IMR-90 (cell line): Measurements from ENCODE around the gene DIAPH2. TPM values are rescaled to one million over a fixed set of nuclear protein-coding genes. Genes with fewer than 3 reads are reported as not detected.

ENCODE experiments used
- ATAC-seq: fragments of 200-7000 bp; cut with Tn5 transposase; 2 replicates; pipeline ENCODE4 v1.9.1; 2020; ENCODE audit warnings: low read depth, mild to moderate bottlenecking, moderate library complexity
- BruUV-seq: library from RNA; stranded (reverse); fragments of 400-500 nt; replicated peaks from 2 replicates; lab custom pipeline; 2021; lab: Mats Ljungman, UMichigan
- CTCF ChIA-PET: fragments of 300-600 bp; formaldehyde crosslinking; extraction: SDS; loops from one replicate; lab custom pipeline; 2021; ENCODE audit warnings: antibody characterized with exemption; lab: Yijun Ruan, JAX
- POLR2A ChIA-PET: fragments of 300-600 bp; sonication (Branson Sonifier 250); formaldehyde crosslinking; loops from one replicate; lab custom pipeline; 2022; ENCODE audit warnings: antibody characterized with exemption; ENCODE audit not compliant: unreplicated experiment; lab: Charles Lee
- DNase-seq: peaks from one replicate; pipeline ENCODE4 v3.0.0; 2013
- H2AFZ ChIP-seq: replicated peaks from 2 replicates; pipeline ENCODE3; 2013; ENCODE audit warnings: low read length, mild to moderate bottlenecking; ENCODE audit not compliant: poor library complexity
- H2AK5ac ChIP-seq: 2 replicates; pipeline ENCODE4 v1.6.1; 2013; ENCODE audit warnings: low read depth, low read length, inconsistent platforms
- H2AK9ac ChIP-seq: replicated peaks from 2 replicates; pipeline ENCODE3; 2013; ENCODE audit warnings: mild to moderate bottlenecking, low read depth, low read length, moderate library complexity; ENCODE audit not compliant: poor library complexity
- H2BK120ac ChIP-seq: 2 replicates; pipeline ENCODE4 v1.6.1; 2013; ENCODE audit warnings: low read depth, low read length, inconsistent platforms
- H2BK15ac ChIP-seq: 3 replicates; pipeline ENCODE4 v1.6.1; 2013; ENCODE audit warnings: low read depth, low read length, inconsistent platforms
- H2BK20ac ChIP-seq: 2 replicates; pipeline ENCODE4 v1.6.1; 2013; ENCODE audit warnings: low read depth, mild to moderate bottlenecking, inconsistent platforms, low read length, moderate library complexity
- H2BK5ac ChIP-seq: 2 replicates; pipeline ENCODE4 v1.6.1; 2013; ENCODE audit warnings: mild to moderate bottlenecking, low read depth, low read length, inconsistent platforms; ENCODE audit not compliant: poor library complexity, severe bottlenecking
- H3K14ac ChIP-seq: replicated peaks from 2 replicates; pipeline ENCODE4 v1.6.1; 2013; ENCODE audit warnings: low read depth, low read length, inconsistent platforms
- H3K18ac ChIP-seq: 2 replicates; pipeline ENCODE4 v1.6.1; 2013; ENCODE audit warnings: low read depth, low read length, control low read depth
- H3K23ac ChIP-seq: 2 replicates; pipeline ENCODE4 v1.6.1; 2013; ENCODE audit warnings: low read depth, low read length, inconsistent platforms
- H3K27ac ChIP-seq: 2 replicates; pipeline ENCODE4 v1.5.1; 2013; ENCODE audit warnings: mild to moderate bottlenecking, control low read depth, low read length; ENCODE audit not compliant: insufficient read depth
- H3K27me3 ChIP-seq: 2 replicates; pipeline ENCODE4 v1.6.1; 2013; ENCODE audit warnings: low read length; ENCODE audit not compliant: control insufficient read depth, insufficient read depth
- H3K36me3 ChIP-seq: 2 replicates; pipeline ENCODE4 v1.6.1; 2013; ENCODE audit warnings: low read length, mixed read lengths; ENCODE audit not compliant: control insufficient read depth, insufficient read depth
- H3K4ac ChIP-seq: 2 replicates; pipeline ENCODE4 v1.6.1; 2013; ENCODE audit warnings: low read depth, low read length, inconsistent platforms
- H3K4me1 ChIP-seq: 2 replicates; pipeline ENCODE4 v1.6.1; 2013; ENCODE audit warnings: low read length, mixed read lengths; ENCODE audit not compliant: control insufficient read depth, insufficient read depth
- H3K4me2 ChIP-seq: 2 replicates; pipeline ENCODE4 v1.6.1; 2013; ENCODE audit warnings: low read depth, mild to moderate bottlenecking, control low read depth, low read length, moderate library complexity
- H3K4me3 ChIP-seq: 2 replicates; pipeline ENCODE4 v1.5.1; 2013; ENCODE audit warnings: low read depth, mild to moderate bottlenecking, control low read depth, low read length, moderate library complexity; ENCODE audit not compliant: insufficient read depth
- H3K56ac ChIP-seq: 2 replicates; pipeline ENCODE4 v1.6.1; 2013; ENCODE audit warnings: low read length, inconsistent platforms; ENCODE audit not compliant: insufficient read depth; ENCODE audit errors: extremely low read depth
- H3K79me1 ChIP-seq, 2 experiments: 2 replicates each; pipeline ENCODE4 v1.6.1; 2013; ENCODE audit warnings: low read length in 2 of 2, inconsistent platforms in 1 of 2, low read depth in 1 of 2
- H3K9ac ChIP-seq: 2 replicates; pipeline ENCODE4 v1.6.1; 2013; ENCODE audit warnings: low read depth, low read length, control low read depth
- H3K9me1 ChIP-seq: 2 replicates; pipeline ENCODE4 v1.6.1; 2013; ENCODE audit warnings: low read length, inconsistent platforms; ENCODE audit not compliant: insufficient read depth
- H3K9me3 ChIP-seq: 2 replicates; pipeline ENCODE4 v1.6.1; 2013; ENCODE audit warnings: low read length; ENCODE audit not compliant: control insufficient read depth, insufficient read depth
- H4K20me1 ChIP-seq: 2 replicates; pipeline ENCODE4 v1.6.1; 2013; ENCODE audit warnings: low read length, inconsistent platforms; ENCODE audit not compliant: insufficient read depth
- H4K5ac ChIP-seq: 2 replicates; pipeline ENCODE4 v1.6.1; 2013; ENCODE audit warnings: mild to moderate bottlenecking, low read depth, low read length, control low read depth
- H4K8ac ChIP-seq, 2 experiments: 2 replicates each; pipeline ENCODE4 v1.6.1; 2013; ENCODE audit warnings: low read depth in 2 of 2, low read length in 2 of 2, control low read depth in 1 of 2, inconsistent platforms in 1 of 2
- H4K91ac ChIP-seq: 2 replicates; pipeline ENCODE4 v1.6.1; 2013; ENCODE audit warnings: low read depth, low read length, inconsistent platforms; ENCODE audit not compliant: insufficient read depth
- BHLHE40 ChIP-seq: fragments of 150-350 bp; IDR thresholded peaks from 2 replicates; pipeline ENCODE4 v1.6.1; 2016; ENCODE audit warnings: mild to moderate bottlenecking, low read depth, low read length
- CEBPB ChIP-seq: IDR thresholded peaks from 2 replicates; pipeline ENCODE4 v1.6.1; 2012; ENCODE audit warnings: low read depth, low read length, improper control_type of control experiment
- CHD1 ChIP-seq: IDR thresholded peaks from 2 replicates; pipeline ENCODE4 v1.6.1; 2012; ENCODE audit warnings: low read depth, low read length, improper control_type of control experiment
- FOS ChIP-seq: fragments of 150-350 bp; IDR thresholded peaks from 2 replicates; pipeline ENCODE4 v1.6.1; 2016; ENCODE audit warnings: low read depth, low read length
- MAFK ChIP-seq: IDR thresholded peaks from 2 replicates; pipeline ENCODE4 v1.6.1; 2012; ENCODE audit warnings: low read depth, low read length, improper control_type of control experiment
- MAZ ChIP-seq: IDR thresholded peaks from 2 replicates; pipeline ENCODE4 v1.6.1; 2012; ENCODE audit warnings: low read depth, mild to moderate bottlenecking, low read length, improper control_type of control experiment, moderate library complexity, borderline replicate concordance
- MXI1 ChIP-seq: IDR thresholded peaks from 2 replicates; pipeline ENCODE4 v1.6.1; 2012; ENCODE audit warnings: low read depth, mild to moderate bottlenecking, low read length, moderate library complexity, borderline replicate concordance
- NFE2L2 ChIP-seq: fragments of 150-350 bp; IDR thresholded peaks from 2 replicates; pipeline ENCODE4 v1.6.1; 2016; ENCODE audit warnings: low read depth, mild to moderate bottlenecking, low read length
- POLR2A ChIP-seq: IDR thresholded peaks from 2 replicates; pipeline ENCODE4 v1.6.1; 2012; ENCODE audit warnings: mild to moderate bottlenecking, low read depth, low read length
- RAD21 ChIP-seq: IDR thresholded peaks from 2 replicates; pipeline ENCODE4 v1.6.1; 2012; ENCODE audit warnings: low read length, improper control_type of control experiment
- RCOR1 ChIP-seq: IDR thresholded peaks from 2 replicates; pipeline ENCODE4 v1.6.1; 2012; ENCODE audit warnings: mild to moderate bottlenecking, low read length, improper control_type of control experiment; ENCODE audit not compliant: insufficient replicate concordance
- RFX5 ChIP-seq: IDR thresholded peaks from 2 replicates; pipeline ENCODE4 v1.8.0; 2012; ENCODE audit warnings: low read depth, mild to moderate bottlenecking, low read length, moderate library complexity
- SMC3 ChIP-seq: fragments of 150-350 bp; IDR thresholded peaks from 2 replicates; pipeline ENCODE4 v1.6.1; 2016; ENCODE audit warnings: low read depth, mild to moderate bottlenecking, antibody characterized with exemption, low read length, moderate library complexity
- WGBS, 2 experiments: methylation state at CpG; one replicate each; pipeline versions ENCODE4 v1.1.5 to v1.1.7; 2013; ENCODE audit warnings: missing lambda C conversion rate in 2 of 2; ENCODE audit not compliant: insufficient read length in 1 of 2; ENCODE audit errors: extremely low coverage in 2 of 2; 5-methylcytosine and 5-hydroxymethylcytosine counted together
- dilution Hi-C: fragments of 300-500 bp; cut with HindIII; formaldehyde crosslinking; loops from one replicate; pipeline ENCODE4 v1.14.3; 2018; ENCODE audit warnings: low sequenced_read_pairs; ENCODE audit not compliant: unreplicated experiment
- in situ Hi-C: fragments of 300-500 bp; cut with MboI; formaldehyde crosslinking; loops from 3 replicates; pipeline ENCODE4 v1.14.3; 2019; ENCODE audit warnings: low sequenced_read_pairs, inconsistent platforms, mixed read lengths
- intact Hi-C: fragments of 100-400 bp; cut with micrococcal nuclease; formaldehyde crosslinking; loops from 2 replicates; pipeline ENCODE4 v1.10.0; 2022
- polyA plus RNA-seq, 3 experiments: library from polyadenylated mRNA; depleted of rRNA; stranded (reverse); fragments of >200 nt; gene quantifications; 2 replicates each; pipeline ENCODE4 v1.2.3, GENCODE V29; 2012; ENCODE audit warnings: low replicate concordance in 1 of 3
- total RNA-seq: library from RNA; depleted of rRNA; stranded (reverse); fragments of >200 nt; gene quantifications from 2 replicates; pipeline ENCODE4 v1.2.3, GENCODE V29; 2012
- TF ChIP-seq, protein P1 (sequence below): conservative IDR thresholded peaks from 2 replicates; pipeline ENCODE4 v1.5.1; 2012; ENCODE audit warnings: mild to moderate bottlenecking, low read depth, low read length, improper control_type of control experiment
- TF ChIP-seq, protein P2 (sequence below): fragments of 150-350 bp; IDR thresholded peaks from 2 replicates; pipeline ENCODE4 v1.6.1; 2017; ENCODE audit warnings: mild to moderate bottlenecking, antibody characterized with exemption, low read length, low read depth
- TF ChIP-seq, protein P3 (sequence below): fragments of 150-350 bp; IDR thresholded peaks from 2 replicates; pipeline ENCODE4 v1.6.1; 2016; ENCODE audit warnings: low read depth, mild to moderate bottlenecking, low read length, moderate library complexity, borderline replicate concordance

The DIAPH2 gene
- total and polyA plus RNA-seq, 2 of the 4 experiments (the other 2 are of a cell fraction), result 3.6 to 19.9 TPM

DNA sequence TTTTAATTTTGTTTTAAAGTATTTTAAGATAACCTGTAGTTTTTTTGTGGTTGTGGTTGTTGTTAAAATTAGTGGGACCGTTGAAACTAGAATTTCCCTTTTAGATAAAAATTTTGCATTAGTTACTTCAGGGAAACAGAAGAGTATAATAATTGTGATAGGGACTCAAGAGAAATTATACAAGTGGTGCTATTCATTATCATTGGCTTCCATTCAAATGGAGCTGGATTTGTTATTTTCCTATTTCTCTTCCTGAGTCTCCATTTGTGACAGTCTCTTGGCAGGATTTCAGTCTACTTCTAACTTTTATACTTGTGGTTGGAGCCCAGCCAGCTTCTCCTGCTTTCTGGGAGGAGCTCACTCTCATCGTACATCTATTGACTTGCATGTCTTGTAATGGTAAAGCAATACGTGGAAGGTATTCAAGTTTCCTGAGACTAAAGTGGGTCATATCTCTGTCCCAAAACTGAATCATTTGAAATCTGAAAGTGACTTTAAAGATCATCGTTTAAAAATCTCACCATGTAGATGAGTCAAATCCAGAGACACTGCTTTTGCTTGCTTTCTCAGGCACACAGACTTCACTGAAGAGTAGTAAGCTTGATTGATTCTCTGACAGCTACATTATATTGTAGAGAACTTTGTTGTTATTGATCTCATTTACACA lies 354.9 kb downstream of the DIAPH2 start:
- ChIA-PET POLR2A (no interaction called here), CTCF (no interaction called here)
- Histone ChIP-seq H3K4me2 (peak overlapping the region; percentile 29; the same call in 1 of the 2 replicates), H3K56ac (no peak overlapping the region), H3K79me1 (no peaks in the 10 kb centered on the region), H4K91ac (no peak overlapping the region), H4K5ac (no peak overlapping the region), H4K8ac (no peak overlapping the region), H3K4me3 (no peak overlapping the region; the same call in 1 of the 2 replicates), H2BK120ac (no peak overlapping the region), H3K27me3 (no peaks in the 10 kb centered on the region), H3K14ac (no peak overlapping the region), H3K4ac (no peak overlapping the region), H3K9me3 (no peaks in the 10 kb centered on the region), H3K9ac (no peak overlapping the region), H2BK15ac (no peak overlapping the region), H3K27ac (no peak overlapping the region), H3K36me3 (no peaks in the 10 kb centered on the region), H2BK5ac (no peak overlapping the region), H4K20me1 (no peaks in the 10 kb centered on the region), H3K9me1 (no peaks in the 10 kb centered on the region), H3K23ac (no peak overlapping the region), H3K4me1 (no peaks in the 10 kb centered on the region), H2AK5ac (no peak overlapping the region), H2AFZ (no peak overlapping the region), H3K18ac (no peak overlapping the region), H2BK20ac (no peak overlapping the region), H2AK9ac (no peak overlapping the region)
- in situ Hi-C loops, result no loop called here
- TF ChIP-seq CHD1 (no peak), RCOR1 (no peak), FOS (no peak), RAD21 (no peak), RFX5 (no peak), SMC3 (no peak), CEBPB (no peak), MAFK (no peak), NFE2L2 (no peak), POLR2A (no peak), MAZ (no peak), BHLHE40 (no peak), MXI1 (no peak)
- TF ChIP-seq, protein P1, sequence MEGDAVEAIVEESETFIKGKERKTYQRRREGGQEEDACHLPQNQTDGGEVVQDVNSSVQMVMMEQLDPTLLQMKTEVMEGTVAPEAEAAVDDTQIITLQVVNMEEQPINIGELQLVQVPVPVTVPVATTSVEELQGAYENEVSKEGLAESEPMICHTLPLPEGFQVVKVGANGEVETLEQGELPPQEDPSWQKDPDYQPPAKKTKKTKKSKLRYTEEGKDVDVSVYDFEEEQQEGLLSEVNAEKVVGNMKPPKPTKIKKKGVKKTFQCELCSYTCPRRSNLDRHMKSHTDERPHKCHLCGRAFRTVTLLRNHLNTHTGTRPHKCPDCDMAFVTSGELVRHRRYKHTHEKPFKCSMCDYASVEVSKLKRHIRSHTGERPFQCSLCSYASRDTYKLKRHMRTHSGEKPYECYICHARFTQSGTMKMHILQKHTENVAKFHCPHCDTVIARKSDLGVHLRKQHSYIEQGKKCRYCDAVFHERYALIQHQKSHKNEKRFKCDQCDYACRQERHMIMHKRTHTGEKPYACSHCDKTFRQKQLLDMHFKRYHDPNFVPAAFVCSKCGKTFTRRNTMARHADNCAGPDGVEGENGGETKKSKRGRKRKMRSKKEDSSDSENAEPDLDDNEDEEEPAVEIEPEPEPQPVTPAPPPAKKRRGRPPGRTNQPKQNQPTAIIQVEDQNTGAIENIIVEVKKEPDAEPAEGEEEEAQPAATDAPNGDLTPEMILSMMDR, result no peak
- TF ChIP-seq, protein P2, sequence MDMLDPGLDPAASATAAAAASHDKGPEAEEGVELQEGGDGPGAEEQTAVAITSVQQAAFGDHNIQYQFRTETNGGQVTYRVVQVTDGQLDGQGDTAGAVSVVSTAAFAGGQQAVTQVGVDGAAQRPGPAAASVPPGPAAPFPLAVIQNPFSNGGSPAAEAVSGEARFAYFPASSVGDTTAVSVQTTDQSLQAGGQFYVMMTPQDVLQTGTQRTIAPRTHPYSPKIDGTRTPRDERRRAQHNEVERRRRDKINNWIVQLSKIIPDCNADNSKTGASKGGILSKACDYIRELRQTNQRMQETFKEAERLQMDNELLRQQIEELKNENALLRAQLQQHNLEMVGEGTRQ, result no peak
- TF ChIP-seq, protein P3, sequence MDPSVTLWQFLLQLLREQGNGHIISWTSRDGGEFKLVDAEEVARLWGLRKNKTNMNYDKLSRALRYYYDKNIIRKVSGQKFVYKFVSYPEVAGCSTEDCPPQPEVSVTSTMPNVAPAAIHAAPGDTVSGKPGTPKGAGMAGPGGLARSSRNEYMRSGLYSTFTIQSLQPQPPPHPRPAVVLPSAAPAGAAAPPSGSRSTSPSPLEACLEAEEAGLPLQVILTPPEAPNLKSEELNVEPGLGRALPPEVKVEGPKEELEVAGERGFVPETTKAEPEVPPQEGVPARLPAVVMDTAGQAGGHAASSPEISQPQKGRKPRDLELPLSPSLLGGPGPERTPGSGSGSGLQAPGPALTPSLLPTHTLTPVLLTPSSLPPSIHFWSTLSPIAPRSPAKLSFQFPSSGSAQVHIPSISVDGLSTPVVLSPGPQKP, result no peak
- peak; percentile 26 for DNase-seq
- ATAC-seq, result no peak
- WGBS, 2 experiments, result no CpG with 5 or more reads among the region's 4 CpGs
- intact Hi-C loops, result no loop called here
- no TSS peak for BruUV-seq
- dilution Hi-C loops, result no loop called here
